ENCODE results near the gene GRWD1. TPM values are rescaled to one million over a fixed set of nuclear protein-coding genes. Genes with fewer than 3 reads are reported as not detected.
A peak's percentile ranks its signal among the peaks of the same experiment; 100 is the strongest.

GRWD1 gene
- total RNA-seq, result 34.0 to 36.5 TPM (median 36.2 TPM) in 3 replicates

DNA sequence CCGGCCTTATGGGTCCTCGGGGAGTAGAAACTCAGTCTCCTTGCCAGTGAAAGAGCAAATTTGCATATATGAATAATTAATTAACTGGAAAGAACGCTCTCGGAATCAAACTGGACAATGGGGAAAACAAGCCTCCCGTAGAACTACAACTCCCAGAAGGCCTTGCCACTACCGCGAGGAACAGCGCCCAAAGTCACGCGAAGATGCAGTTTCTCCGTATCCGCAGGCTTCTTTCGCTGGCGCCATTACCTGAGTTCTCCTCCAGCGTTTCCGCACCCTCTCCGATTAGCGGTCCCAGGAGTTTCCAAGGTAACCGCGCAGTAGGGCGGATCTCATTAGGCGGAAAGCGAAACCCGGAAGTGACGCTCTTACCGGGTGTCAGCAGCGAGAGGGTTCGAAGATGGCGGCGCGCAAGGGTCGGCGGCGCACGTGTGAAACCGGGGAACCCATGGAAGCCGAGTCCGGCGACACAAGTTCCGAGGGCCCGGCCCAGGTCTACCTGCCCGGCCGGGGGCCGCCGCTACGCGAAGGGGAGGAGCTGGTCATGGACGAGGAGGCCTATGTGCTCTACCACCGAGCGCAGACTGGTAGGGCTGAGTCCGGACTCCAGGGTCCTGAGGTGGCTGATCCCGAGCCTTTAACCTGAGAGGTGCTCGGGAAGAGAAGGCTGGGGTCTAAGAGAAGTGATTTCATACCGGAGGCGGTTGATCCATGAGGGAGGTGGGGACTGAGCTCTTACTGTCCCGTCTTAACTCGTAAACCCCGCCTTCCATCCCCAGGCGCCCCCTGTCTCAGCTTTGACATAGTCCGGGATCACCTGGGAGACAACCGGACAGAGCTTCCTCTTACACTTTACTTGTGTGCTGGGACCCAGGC, at the start of gene GRWD1:
GRWD1 (plus strand) TSS at position 378 of the 876 bp plus-strand sequence; CDS start at position 401, 23 bp downstream.
- Mint-ChIP-seq H3K27ac (peak within 1 kb of the TSS; percentile 85), H3K4me3 (peak within 1 kb of the TSS; percentile 92), H3K4me1 (peaks cover 16% of the 10 kb centered on the region), H3K9me3 (no peaks in the 10 kb centered on the region), H3K27me3 (ENCODE audit: low read depth) (no peaks in the 10 kb centered on the region), H3K36me3 (peaks cover 17% of the 10 kb centered on the region)
- TF ChIP-seq CTCF (IDR thresholded peaks at IDR 0.05; ENCODE audit: unreplicated experiment), result no peak
- DNase-seq (ENCODE audit: low spot score in 2 of 2, unreplicated experiment in 2 of 2), result peak; percentile 82 to 85

- peak overlapping the region; percentile 69 for H3K27ac Mint-ChIP-seq
- H3K9me3 Mint-ChIP-seq, result no peaks in the 10 kb centered on the region
- peaks cover 48% of the 10 kb centered on the region for H3K4me1 Mint-ChIP-seq
- DNase-seq (ENCODE audit: low spot score in 2 of 2, unreplicated experiment in 2 of 2), result no peak
- no peak for TF ChIP-seq CTCF (IDR thresholded peaks at IDR 0.05; ENCODE audit: unreplicated experiment)
- H3K36me3 Mint-ChIP-seq, result no peaks in the 10 kb centered on the region
- peak overlapping the region; percentile 76 for H3K4me3 Mint-ChIP-seq
- peaks cover 36% of the 10 kb centered on the region for H3K27me3 Mint-ChIP-seq (ENCODE audit: low read depth)
Observed at GRCh38 chr19:48396016-48396823, 49.6 kb upstream of the GRWD1 start.

- TF ChIP-seq CTCF (IDR thresholded peaks at IDR 0.05; ENCODE audit: unreplicated experiment), result no peak
- Mint-ChIP-seq H3K36me3 (no peaks in the 10 kb centered on the region), H3K4me3 (peak overlapping the region; percentile 76), H3K27me3 (ENCODE audit: low read depth) (peaks cover 36% of the 10 kb centered on the region), H3K27ac (no peak overlapping the region), H3K9me3 (no peaks in the 10 kb centered on the region), H3K4me1 (peaks cover 45% of the 10 kb centered on the region)
- no peak for DNase-seq (ENCODE audit: low spot score in 2 of 2, unreplicated experiment in 2 of 2)
Observed at GRCh38 chr19:48396824-48397176, 49.0 kb upstream of the GRWD1 start.

DNA sequence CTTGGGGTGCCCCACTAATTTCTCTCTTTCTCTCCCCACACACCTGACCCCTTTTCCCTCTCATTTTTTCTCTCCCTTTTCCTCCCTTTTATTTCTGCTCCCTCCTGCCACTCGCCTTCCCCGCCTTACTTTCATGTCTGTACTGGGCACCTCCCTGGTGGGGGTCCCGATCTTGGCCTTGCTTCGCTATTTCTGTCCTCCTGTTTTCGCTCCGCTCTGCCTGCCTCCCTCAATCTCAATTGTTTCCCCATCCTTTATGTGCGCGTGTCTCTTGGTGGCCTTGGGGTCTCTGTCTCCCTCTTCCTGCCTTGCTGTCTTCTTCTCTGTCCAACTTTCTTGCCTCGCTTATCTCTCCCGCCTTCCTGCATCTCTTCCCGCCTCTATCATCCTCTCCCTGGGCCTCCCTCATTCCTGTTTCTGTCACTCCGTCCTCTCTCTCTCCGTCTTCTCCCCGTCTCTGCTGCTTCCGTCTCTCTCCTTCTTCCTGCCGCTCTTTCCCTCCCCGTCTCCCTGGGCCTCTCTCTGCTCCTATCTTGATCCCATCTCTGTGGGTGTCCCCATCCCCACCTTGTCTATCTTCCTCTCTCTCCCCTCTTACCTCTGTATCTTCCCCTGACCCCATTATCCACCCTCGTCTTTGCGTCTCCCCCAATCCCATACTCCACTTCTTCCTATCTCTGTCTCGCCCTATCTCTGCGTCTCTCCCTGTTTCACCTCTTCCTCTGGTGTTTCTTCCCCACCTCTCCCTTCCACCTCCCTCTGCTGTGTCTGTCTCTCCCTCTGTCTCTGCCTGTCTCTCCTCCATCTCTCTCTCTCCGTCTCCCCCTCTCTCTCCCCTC, 48.3 kb upstream of the GRWD1 start:
- no peaks in the 10 kb centered on the region for H3K9me3 Mint-ChIP-seq
- H3K36me3 Mint-ChIP-seq, result no peaks in the 10 kb centered on the region
- peak overlapping the region; percentile 85 for H3K27ac Mint-ChIP-seq
- no peak for DNase-seq (ENCODE audit: low spot score in 2 of 2, unreplicated experiment in 2 of 2)
- peak overlapping the region; percentile 80 for H3K4me3 Mint-ChIP-seq
- peaks cover 43% of the 10 kb centered on the region for H3K4me1 Mint-ChIP-seq
- no peak for TF ChIP-seq CTCF (IDR thresholded peaks at IDR 0.05; ENCODE audit: unreplicated experiment)
- peaks cover 34% of the 10 kb centered on the region for H3K27me3 Mint-ChIP-seq (ENCODE audit: low read depth)

DNA sequence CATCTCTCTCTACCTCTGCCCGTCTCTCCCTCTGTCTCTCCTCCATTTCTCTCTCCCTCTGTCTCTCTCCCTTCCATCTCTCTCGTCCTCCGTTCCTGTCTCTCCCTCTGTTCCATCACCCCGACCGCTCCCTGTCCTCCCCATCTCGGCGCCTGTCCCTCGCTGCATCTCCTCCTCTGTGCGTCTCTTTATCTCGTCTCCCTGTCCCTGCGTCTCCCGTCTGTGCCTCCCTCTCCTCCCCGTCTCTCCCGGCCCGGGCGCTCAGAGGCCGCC, 47.7 kb upstream of the GRWD1 start:
- H3K4me3 Mint-ChIP-seq, result peak overlapping the region; percentile 80
- peaks cover 39% of the 10 kb centered on the region for H3K4me1 Mint-ChIP-seq
- no peaks in the 10 kb centered on the region for H3K9me3 Mint-ChIP-seq
- no peak for DNase-seq (ENCODE audit: low spot score in 2 of 2, unreplicated experiment in 2 of 2)
- H3K36me3 Mint-ChIP-seq, result no peaks in the 10 kb centered on the region
- H3K27me3 Mint-ChIP-seq (ENCODE audit: low read depth), result peaks cover 30% of the 10 kb centered on the region
- peak overlapping the region; percentile 85 for H3K27ac Mint-ChIP-seq
- TF ChIP-seq CTCF (IDR thresholded peaks at IDR 0.05; ENCODE audit: unreplicated experiment), result no peak

Measured in mesothelial cell of epicardium (in vitro differentiated cells).